MM.1S (cell line): ENCODE data around the gene ALDH1B1.

Experiments used
- DNase-seq: peaks from one replicate; pipeline ENCODE4 v3.0.0-alpha.2; 2015
- H2AFZ ChIP-seq: fragments of 300-600 bp; sonication (generic); 2 replicates; pipeline ENCODE4 v1.6.0; 2016; ENCODE audit warnings: antibody characterized with exemption, low read length
- H3F3A ChIP-seq: fragments of 300-600 bp; sonication (generic); 2 replicates; pipeline ENCODE4 v1.6.1; 2016; ENCODE audit warnings: mild to moderate bottlenecking, antibody characterized with exemption, low read length, moderate library complexity, mixed read lengths; ENCODE audit not compliant: insufficient read depth
- H3K27ac ChIP-seq: fragments of 300-600 bp; sonication (generic); 2 replicates; pipeline ENCODE4 v1.5.1; 2016; ENCODE audit warnings: mild to moderate bottlenecking, low read length
- H3K27me3 ChIP-seq: fragments of 300-600 bp; sonication (generic); replicated peaks from 2 replicates; pipeline ENCODE4 v1.6.0; 2016; ENCODE audit warnings: low read length; ENCODE audit not compliant: insufficient read depth
- H3K36me3 ChIP-seq: fragments of 300-600 bp; sonication (generic); replicated peaks from 2 replicates; pipeline ENCODE4 v1.6.1; 2016; ENCODE audit warnings: mild to moderate bottlenecking, low read length, mixed read lengths; ENCODE audit not compliant: insufficient read depth
- H3K4me1 ChIP-seq: fragments of 300-600 bp; sonication (generic); 2 replicates; pipeline ENCODE4 v1.6.1; 2016; ENCODE audit warnings: low read length, mixed read lengths
- H3K4me2 ChIP-seq: fragments of 300-600 bp; sonication (generic); 2 replicates; pipeline ENCODE4 v1.6.0; 2016; ENCODE audit warnings: low read depth, low read length
- H3K4me3 ChIP-seq: fragments of 300-600 bp; sonication (generic); 2 replicates; pipeline ENCODE4 v1.5.1; 2016; ENCODE audit warnings: low read length, mixed read lengths
- H3K79me2 ChIP-seq: fragments of 300-600 bp; sonication (generic); 2 replicates; pipeline ENCODE4 v1.6.1; 2016; ENCODE audit warnings: mixed run types, low read length, mixed read lengths
- H3K9ac ChIP-seq: fragments of 300-600 bp; sonication (generic); 2 replicates; pipeline ENCODE4 v1.6.1; 2016; ENCODE audit warnings: low read length, mixed read lengths
- H3K9me2 ChIP-seq: fragments of 300-600 bp; sonication (generic); replicated peaks from 2 replicates; pipeline ENCODE4 v1.6.1; 2016; ENCODE audit warnings: mild to moderate bottlenecking, low read length, mixed read lengths; ENCODE audit not compliant: insufficient read depth
- H3K9me3 ChIP-seq: fragments of 300-600 bp; sonication (generic); replicated peaks from 2 replicates; pipeline ENCODE4 v1.6.1; 2016; ENCODE audit warnings: mild to moderate bottlenecking, low read length, mixed read lengths; ENCODE audit not compliant: insufficient read depth
- H4K20me1 ChIP-seq: fragments of 300-600 bp; sonication (generic); 2 replicates; pipeline ENCODE4 v1.6.1; 2016; ENCODE audit warnings: mild to moderate bottlenecking, low read length, moderate library complexity, mixed read lengths; ENCODE audit not compliant: insufficient read depth
- EZH2 ChIP-seq: fragments of 300-600 bp; sonication (generic); optimal IDR thresholded peaks from 2 replicates; pipeline ENCODE3; 2017; ENCODE audit warnings: low read depth, mild to moderate bottlenecking, antibody characterized with exemption, low read length, mixed read lengths
- EZH2phosphoT487 ChIP-seq: fragments of 300-600 bp; sonication (generic); IDR thresholded peaks from 2 replicates; pipeline ENCODE4 v1.6.1; 2018; ENCODE audit warnings: antibody characterized with exemption, low read length
- TF ChIP-seq, protein P1 (sequence below): fragments of 300-600 bp; sonication (generic); IDR thresholded peaks from 2 replicates; pipeline ENCODE4 v1.5.1; 2016; ENCODE audit warnings: antibody characterized with exemption, low read length, mixed read lengths

Gene ALDH1B1

GRCh38 chr9:38344566-38345324 lies 47.8 kb upstream of the ALDH1B1 start:
- no peaks in the 10 kb centered on the region for H3K27me3 ChIP-seq
- no peak overlapping the region for H3K4me2 ChIP-seq
- H3K4me1 ChIP-seq: no peaks in the 10 kb centered on the region
- H3K9me3 ChIP-seq: no peaks in the 10 kb centered on the region
- no peak overlapping the region for H2AFZ ChIP-seq
- no peaks in the 10 kb centered on the region for H3K36me3 ChIP-seq
- H3K79me2 ChIP-seq: no peaks in the 10 kb centered on the region
- H3K9me2 ChIP-seq: no peaks in the 10 kb centered on the region
- no peak for TF ChIP-seq EZH2phosphoT487
- TF ChIP-seq EZH2: no peak
- TF ChIP-seq, protein P1, sequence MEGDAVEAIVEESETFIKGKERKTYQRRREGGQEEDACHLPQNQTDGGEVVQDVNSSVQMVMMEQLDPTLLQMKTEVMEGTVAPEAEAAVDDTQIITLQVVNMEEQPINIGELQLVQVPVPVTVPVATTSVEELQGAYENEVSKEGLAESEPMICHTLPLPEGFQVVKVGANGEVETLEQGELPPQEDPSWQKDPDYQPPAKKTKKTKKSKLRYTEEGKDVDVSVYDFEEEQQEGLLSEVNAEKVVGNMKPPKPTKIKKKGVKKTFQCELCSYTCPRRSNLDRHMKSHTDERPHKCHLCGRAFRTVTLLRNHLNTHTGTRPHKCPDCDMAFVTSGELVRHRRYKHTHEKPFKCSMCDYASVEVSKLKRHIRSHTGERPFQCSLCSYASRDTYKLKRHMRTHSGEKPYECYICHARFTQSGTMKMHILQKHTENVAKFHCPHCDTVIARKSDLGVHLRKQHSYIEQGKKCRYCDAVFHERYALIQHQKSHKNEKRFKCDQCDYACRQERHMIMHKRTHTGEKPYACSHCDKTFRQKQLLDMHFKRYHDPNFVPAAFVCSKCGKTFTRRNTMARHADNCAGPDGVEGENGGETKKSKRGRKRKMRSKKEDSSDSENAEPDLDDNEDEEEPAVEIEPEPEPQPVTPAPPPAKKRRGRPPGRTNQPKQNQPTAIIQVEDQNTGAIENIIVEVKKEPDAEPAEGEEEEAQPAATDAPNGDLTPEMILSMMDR: no peak
- DNase-seq: no peak
- H3K27ac ChIP-seq: no peak overlapping the region
- no peak overlapping the region for H3K4me3 ChIP-seq
- no peak overlapping the region for H3K9ac ChIP-seq
- H3F3A ChIP-seq: no peaks in the 10 kb centered on the region
- no peaks in the 10 kb centered on the region for H4K20me1 ChIP-seq

- H3K36me3 ChIP-seq: no peaks in the 10 kb centered on the region
- H3K9me2 ChIP-seq: no peaks in the 10 kb centered on the region
- TF ChIP-seq, protein P1: no peak
- TF ChIP-seq EZH2phosphoT487 (no peak), EZH2 (no peak)
- no peak overlapping the region for H2AFZ ChIP-seq
- H3K4me3 ChIP-seq: no peak overlapping the region
- no peaks in the 10 kb centered on the region for H3K9me3 ChIP-seq
- H4K20me1 ChIP-seq: no peaks in the 10 kb centered on the region
- H3K9ac ChIP-seq: no peak overlapping the region
- H3K79me2 ChIP-seq: no peaks in the 10 kb centered on the region
- H3K27me3 ChIP-seq: no peaks in the 10 kb centered on the region
- DNase-seq: no peak
- no peak overlapping the region for H3K4me2 ChIP-seq
- no peaks in the 10 kb centered on the region for H3F3A ChIP-seq
- no peak overlapping the region for H3K27ac ChIP-seq
- no peaks in the 10 kb centered on the region for H3K4me1 ChIP-seq
Measured at GRCh38 chr9:38345851-38346755, 46.4 kb upstream of the ALDH1B1 start.

GRCh38 chr9:38346811-38347210 lies 45.7 kb upstream of the ALDH1B1 start:
- no peak overlapping the region for H3K27ac ChIP-seq
- TF ChIP-seq EZH2 (no peak), EZH2phosphoT487 (no peak)
- TF ChIP-seq, protein P1: no peak
- no peaks in the 10 kb centered on the region for H3F3A ChIP-seq
- H3K36me3 ChIP-seq: no peaks in the 10 kb centered on the region
- H3K4me1 ChIP-seq: no peaks in the 10 kb centered on the region
- no peaks in the 10 kb centered on the region for H3K9me3 ChIP-seq
- DNase-seq: no peak
- H3K4me2 ChIP-seq: no peak overlapping the region
- H3K9me2 ChIP-seq: no peaks in the 10 kb centered on the region
- H4K20me1 ChIP-seq: no peaks in the 10 kb centered on the region
- no peak overlapping the region for H3K4me3 ChIP-seq
- H3K27me3 ChIP-seq: no peaks in the 10 kb centered on the region
- H2AFZ ChIP-seq: no peak overlapping the region
- H3K79me2 ChIP-seq: no peaks in the 10 kb centered on the region
- H3K9ac ChIP-seq: no peak overlapping the region
